Heart left ventricle (tissue), 13 donors: ENCODE results near the gene ANKLE1.

Experiments
- POLR2A ChIP-seq, 2 donors: fragments of 450-650 bp; IDR thresholded peaks; one replicate each; pipeline ENCODE4 v1.6.1; 2017; ENCODE audit warnings: antibody characterized with exemption in 2 of 2, mild to moderate bottlenecking in 2 of 2, moderate library complexity in 2 of 2
- TF ChIP-seq, protein P1 (sequence below), 12 donors: fragments of 200-600 bp; sonication (generic) in 4 of 12; IDR thresholded peaks; one replicate each; pipeline versions ENCODE4 v1.5.0 to v1.8.0; 2018 to 2022; ENCODE audit warnings: antibody characterized with exemption in 12 of 12, mild to moderate bottlenecking in 5 of 12
- donor health status: ischemic (EF 13 %, LVEDD 7.1; RV severe dilation, severe dysfunction).
- donor health status: DM: no; HTN: yes; CAD: no.
- donor health status: DM: no; HTN: no; CAD: no.
- donor health status: ischemic (EF 25% LVEDD 6.9; RV normal size, moderate dysfunction).
- donor health status: ischemic (EF 25% LVEDD 5.7; RV mildly dilated, moderate dysfunction).
- donor health status: ischemic (EF 35%, LVEDD 5.7; RV mildly dilated, moderate dysfunction).
- donor health status: nonischemic (EF 11% LVEDD 7.7; RV severe dilation, severe dysfunction).
- donor health status: DM: yes; HTN: yes; CAD: no.
- donor health status: PGD.
- donor health status: ischemic (EF 29% LVEDD 5.4; RV normal size, mild dysfunction).
- donor health status: nonischemic (EF 23%, LVEDD 6.1; RV moderate dilation, normal function).

DNA sequence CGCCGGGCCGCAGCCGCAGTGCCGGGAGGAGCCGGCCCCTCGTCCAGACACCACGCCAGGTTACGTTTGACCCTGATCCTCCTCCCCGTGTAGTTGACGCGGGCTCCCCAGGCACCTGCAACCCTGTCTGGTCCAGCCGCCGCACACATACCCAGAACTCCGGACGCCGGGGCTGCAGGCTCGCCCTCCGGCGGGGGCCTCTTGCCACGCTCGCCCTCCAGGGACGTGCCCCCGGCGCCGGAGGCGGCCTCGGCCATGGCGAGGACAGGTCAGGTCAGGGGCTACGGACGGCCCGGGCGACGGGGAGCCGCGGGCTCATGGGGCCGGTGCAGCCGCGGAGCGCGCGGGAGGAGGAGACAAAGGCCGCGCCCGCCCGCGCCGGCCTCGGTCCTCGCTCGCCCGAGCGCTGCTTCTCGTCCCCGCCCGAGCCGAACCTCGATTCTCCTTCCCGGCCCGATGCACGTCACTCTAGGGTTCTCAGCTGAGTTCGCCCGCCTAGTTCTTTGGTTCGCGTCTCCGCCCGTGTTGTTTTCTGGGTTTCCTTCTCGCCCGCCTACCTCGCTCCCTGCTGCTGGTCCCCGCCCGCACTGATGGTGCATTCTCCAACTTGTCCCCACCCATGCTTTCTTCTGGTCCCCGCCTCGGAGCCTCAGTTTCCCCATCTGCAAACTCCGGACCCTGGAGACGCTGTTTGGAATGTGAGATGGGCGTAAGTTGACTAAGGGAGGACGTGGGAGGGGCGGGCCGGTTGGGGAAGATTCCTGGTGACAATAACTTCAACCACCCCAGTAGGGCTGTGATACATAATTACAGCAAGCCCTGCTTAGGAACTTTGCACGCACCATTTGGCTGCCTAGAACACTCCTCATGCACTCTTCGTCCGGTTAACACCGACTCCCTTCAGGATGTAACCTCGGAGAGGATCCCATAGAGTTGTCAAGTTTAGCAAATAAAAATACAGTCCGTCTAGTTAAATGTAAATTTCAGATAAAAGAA lies 53.0 kb downstream of the ANKLE1 start, which contains the start of gene ANO8:
- TF ChIP-seq, protein P1, sequence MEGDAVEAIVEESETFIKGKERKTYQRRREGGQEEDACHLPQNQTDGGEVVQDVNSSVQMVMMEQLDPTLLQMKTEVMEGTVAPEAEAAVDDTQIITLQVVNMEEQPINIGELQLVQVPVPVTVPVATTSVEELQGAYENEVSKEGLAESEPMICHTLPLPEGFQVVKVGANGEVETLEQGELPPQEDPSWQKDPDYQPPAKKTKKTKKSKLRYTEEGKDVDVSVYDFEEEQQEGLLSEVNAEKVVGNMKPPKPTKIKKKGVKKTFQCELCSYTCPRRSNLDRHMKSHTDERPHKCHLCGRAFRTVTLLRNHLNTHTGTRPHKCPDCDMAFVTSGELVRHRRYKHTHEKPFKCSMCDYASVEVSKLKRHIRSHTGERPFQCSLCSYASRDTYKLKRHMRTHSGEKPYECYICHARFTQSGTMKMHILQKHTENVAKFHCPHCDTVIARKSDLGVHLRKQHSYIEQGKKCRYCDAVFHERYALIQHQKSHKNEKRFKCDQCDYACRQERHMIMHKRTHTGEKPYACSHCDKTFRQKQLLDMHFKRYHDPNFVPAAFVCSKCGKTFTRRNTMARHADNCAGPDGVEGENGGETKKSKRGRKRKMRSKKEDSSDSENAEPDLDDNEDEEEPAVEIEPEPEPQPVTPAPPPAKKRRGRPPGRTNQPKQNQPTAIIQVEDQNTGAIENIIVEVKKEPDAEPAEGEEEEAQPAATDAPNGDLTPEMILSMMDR (IDR thresholded peaks at IDR 0.05), result no peak
- peak in 1 of 2 donors; percentile 69 for TF ChIP-seq POLR2A (IDR thresholded peaks at IDR 0.05)
